HepG2 (cell line): ENCODE data around the gene ATF6. TPM values are rescaled to one million over a fixed set of nuclear protein-coding genes. Genes with fewer than 3 reads are reported as not detected.
A peak's percentile ranks its signal among the peaks of the same experiment; 100 is the strongest.

Experiments used
- ATAC-seq: fragments of 200-7000 bp; cut with Tn5 transposase; 3 replicates; pipeline ENCODE4 v1.9.1; 2020; ENCODE audit warnings: mild to moderate bottlenecking, moderate library complexity
- BruUV-seq: library from RNA; stranded (reverse); fragments of 400-500 nt; replicated peaks from 2 replicates; lab custom pipeline; 2021; lab: Mats Ljungman, UMichigan
- CTCF ChIA-PET: fragments of 300-600 bp; formaldehyde crosslinking; extraction: SDS; loops from one replicate; lab custom pipeline; 2021; ENCODE audit warnings: low total read pairs, inconsistent platforms, low intra/inter-chr PET ratio; lab: Yijun Ruan, JAX
- POLR2A ChIA-PET: fragments of 350-600 bp; sonication (Branson Sonifier 250); formaldehyde crosslinking; loops from one replicate; lab custom pipeline; 2020; ENCODE audit warnings: antibody characterized with exemption, inconsistent platforms; lab: Yijun Ruan, JAX
- DNase-seq: peaks from one replicate; pipeline ENCODE4 v3.0.0-alpha.2; 2015; ENCODE audit warnings: low spot score
- FAIRE-seq: peaks from 3 replicates; lab custom pipeline; 2011; peaks lifted over from hg19 to GRCh38; lab: Jason Lieb, UNC
- H2AFZ ChIP-seq: one replicate; pipeline ENCODE4 v1.6.1; 2011; ENCODE audit warnings: low read length, inconsistent platforms
- H3K27ac ChIP-seq: fragments of 300-600 bp; 3 replicates; pipeline ENCODE4 v1.8.0; 2011; ENCODE audit warnings: mixed run types, mild to moderate bottlenecking, mixed read lengths, low read length, inconsistent platforms; ENCODE audit not compliant: insufficient read depth; ENCODE audit errors: extremely low read length
- H3K27me3 ChIP-seq, 2 experiments: fragments of 200-600 bp in 1 of 2; 2 replicates in 1 of 2; 3 replicates in 1 of 2; pipeline versions ENCODE4 v1.6.0 to v1.8.0; 2011; ENCODE audit warnings: low read length in 2 of 2, mild to moderate bottlenecking in 2 of 2, moderate library complexity in 2 of 2, inconsistent platforms in 1 of 2; ENCODE audit not compliant: insufficient read depth in 2 of 2, control insufficient read depth in 1 of 2
- H3K36me3 ChIP-seq, 2 experiments: fragments of 200-600 bp in 1 of 2; replicated peaks in 1 of 2; 2 replicates in 1 of 2; 3 replicates in 1 of 2; pipeline versions ENCODE4 v1.5.1 to v1.8.0; 2011; ENCODE audit warnings: low read length in 2 of 2, inconsistent platforms in 1 of 2; ENCODE audit not compliant: insufficient read depth in 2 of 2, control insufficient read depth in 1 of 2
- H3K4me1 ChIP-seq: 2 replicates; pipeline ENCODE4 v1.5.1; 2012; ENCODE audit warnings: low read length, inconsistent platforms; ENCODE audit not compliant: insufficient read depth
- H3K4me2 ChIP-seq: 2 replicates; pipeline ENCODE4 v1.6.0; 2011; ENCODE audit warnings: low read depth, low read length, inconsistent platforms
- H3K4me3 ChIP-seq, 3 experiments: fragments of 200-600 bp in 1 of 3; sonication (generic), shearing (Covaris generic) in 1 of 3; replicated peaks in 1 of 3; 2 replicates each; pipeline ENCODE4 v1.5.1; 2011 to 2016; ENCODE audit warnings: low read length in 3 of 3, inconsistent platforms in 2 of 3, low read depth in 2 of 3, mild to moderate bottlenecking in 2 of 3, control low read depth in 1 of 3, mixed read lengths in 1 of 3; ENCODE audit not compliant: insufficient read depth in 1 of 3
- H3K79me2 ChIP-seq: one replicate; pipeline ENCODE4 v1.6.1; 2011; ENCODE audit warnings: low read length, inconsistent platforms; ENCODE audit not compliant: insufficient read depth
- H3K9ac ChIP-seq: 2 replicates; pipeline ENCODE4 v1.6.0; 2011; ENCODE audit warnings: mild to moderate bottlenecking, low read depth, low read length, inconsistent platforms; ENCODE audit not compliant: insufficient read depth
- H3K9me3 ChIP-seq: 2 replicates; pipeline ENCODE4 v1.5.1; 2012; ENCODE audit warnings: mild to moderate bottlenecking, low read length
- H4K20me1 ChIP-seq: 2 replicates; pipeline ENCODE4 v1.6.0; 2011; ENCODE audit warnings: inconsistent platforms, mild to moderate bottlenecking, low read length, moderate library complexity; ENCODE audit not compliant: insufficient read depth
- ARNT ChIP-seq: fragments of 450-650 bp; IDR thresholded peaks from 2 replicates; pipeline ENCODE4 v1.6.1; 2017
- FOXJ3 ChIP-seq: sonication (generic); formaldehyde crosslinking; IDR thresholded peaks from 2 replicates; pipeline ENCODE4 v1.4.0; 2020; ENCODE audit warnings: missing genetic modification reagents, mild to moderate bottlenecking, borderline replicate concordance
- HOXD1 ChIP-seq: sonication (generic); formaldehyde crosslinking; IDR thresholded peaks from 2 replicates; pipeline ENCODE4 v1.5.0; 2020; ENCODE audit warnings: missing genetic modification reagents
- MAFK ChIP-seq, 2 experiments: IDR thresholded peaks in 1 of 2; conservative IDR thresholded peaks in 1 of 2; 2 replicates each; pipeline ENCODE4 v1.6.1; 2011; ENCODE audit warnings: improper control_type of control experiment in 2 of 2, low read length in 2 of 2
- SRSF1 ChIP-seq: fragments of 200-400 bp; formaldehyde crosslinking; optimal IDR thresholded peaks from 2 replicates; pipeline ENCODE3; 2017; ENCODE audit warnings: mild to moderate bottlenecking, low read depth, low read length, moderate library complexity
- ZNF33B ChIP-seq: sonication (generic); formaldehyde crosslinking; IDR thresholded peaks from 2 replicates; pipeline ENCODE4 v1.5.1; 2020; ENCODE audit warnings: mild to moderate bottlenecking, missing genetic modification reagents
- ZNF564 ChIP-seq: sonication (generic); formaldehyde crosslinking; IDR thresholded peaks from 2 replicates; pipeline ENCODE4 v1.8.1; 2023; ENCODE audit warnings: mild to moderate bottlenecking, missing genetic modification reagents
- WGBS: methylation state at CpG from one replicate; pipeline ENCODE4 v1.1.6; 2017; ENCODE audit warnings: low lambda C conversion rate; 5-methylcytosine and 5-hydroxymethylcytosine counted together
- in situ Hi-C: cut with HindIII; loops from 2 replicates; pipeline ENCODE4 v1.10.0; 2017; ENCODE audit warnings: low pct_unique_long_range_greater_than_20kb; ENCODE audit not compliant: extremely low pct_ligation_motif_present
- intact Hi-C: fragments of 100-400 bp; cut with micrococcal nuclease; formaldehyde crosslinking; loops from one replicate; pipeline ENCODE4 v1.10.0; 2022; ENCODE audit not compliant: unreplicated experiment
- polyA plus RNA-seq, 8 experiments: library from polyadenylated mRNA; depleted of rRNA in 3 of 8; stranded (reverse) in 7 of 8; unstranded in 1 of 8; fragments of >200 nt; fragmentation: Illumina TruSeq in 4 of 8; extraction: Trizol in 4 of 8; gene quantifications; 2 replicates each; pipeline versions ENCODE4 v1.2.1 to v1.2.3, GENCODE V29; 2011 to 2016; ENCODE audit warnings: low read depth in 4 of 8, missing spikeins in 1 of 8, mixed read lengths in 1 of 8; ENCODE audit not compliant: insufficient read depth in 1 of 8
- total RNA-seq, 5 experiments: library from RNA; depleted of rRNA; stranded (reverse); fragments of >200 nt; fragmentation: Illumina TruSeq; extraction: Trizol; gene quantifications; 2 replicates each; pipeline ENCODE4 v1.2.3, GENCODE V29; 2016; ENCODE audit warnings: low read depth in 1 of 5
- TF ChIP-seq, protein P1 (sequence below): sonication (generic); formaldehyde crosslinking; conservative IDR thresholded peaks from 2 replicates; pipeline ENCODE4 v1.5.0; 2020; ENCODE audit warnings: missing genetic modification reagents
- TF ChIP-seq, protein P2 (sequence below): sonication (generic); formaldehyde crosslinking; IDR thresholded peaks from 2 replicates; pipeline ENCODE4 v1.4.0; 2020; ENCODE audit warnings: missing genetic modification reagents, mild to moderate bottlenecking, borderline replicate concordance

The ATF6 gene
- total and polyA plus RNA-seq, 2 of the 13 experiments (the other 11 are each of a cell fraction or from before 2014, with no cell fraction given), result 13.2 to 14.5 TPM

DNA sequence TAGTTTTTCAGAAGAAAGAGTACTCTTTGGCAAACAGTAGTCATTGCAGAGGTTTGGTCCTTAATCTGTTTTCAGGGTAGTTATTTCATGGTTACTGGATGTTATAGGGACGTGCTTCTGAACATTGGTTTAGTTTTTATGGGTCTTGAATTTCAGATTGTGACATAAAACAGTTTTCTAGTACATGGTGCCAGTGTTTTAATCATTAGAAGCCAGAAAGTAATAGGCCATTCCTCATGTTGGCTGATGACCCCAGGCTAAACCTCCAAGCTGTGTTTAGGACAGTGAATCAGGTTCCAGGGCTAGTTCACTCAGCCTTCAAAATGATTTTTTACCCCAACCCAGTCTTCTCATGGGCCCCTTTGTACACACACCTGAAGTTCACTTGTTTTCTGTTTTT lies 184.3 kb downstream of the ATF6 start (continued):
- TF ChIP-seq, protein P1, sequence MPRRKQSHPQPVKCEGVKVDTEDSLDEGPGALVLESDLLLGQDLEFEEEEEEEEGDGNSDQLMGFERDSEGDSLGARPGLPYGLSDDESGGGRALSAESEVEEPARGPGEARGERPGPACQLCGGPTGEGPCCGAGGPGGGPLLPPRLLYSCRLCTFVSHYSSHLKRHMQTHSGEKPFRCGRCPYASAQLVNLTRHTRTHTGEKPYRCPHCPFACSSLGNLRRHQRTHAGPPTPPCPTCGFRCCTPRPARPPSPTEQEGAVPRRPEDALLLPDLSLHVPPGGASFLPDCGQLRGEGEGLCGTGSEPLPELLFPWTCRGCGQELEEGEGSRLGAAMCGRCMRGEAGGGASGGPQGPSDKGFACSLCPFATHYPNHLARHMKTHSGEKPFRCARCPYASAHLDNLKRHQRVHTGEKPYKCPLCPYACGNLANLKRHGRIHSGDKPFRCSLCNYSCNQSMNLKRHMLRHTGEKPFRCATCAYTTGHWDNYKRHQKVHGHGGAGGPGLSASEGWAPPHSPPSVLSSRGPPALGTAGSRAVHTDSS (CRISPR knock-in tag), result no peak
- TF ChIP-seq SRSF1, result no peak
- TF ChIP-seq HOXD1 (CRISPR knock-in tag), result no peak

DNA sequence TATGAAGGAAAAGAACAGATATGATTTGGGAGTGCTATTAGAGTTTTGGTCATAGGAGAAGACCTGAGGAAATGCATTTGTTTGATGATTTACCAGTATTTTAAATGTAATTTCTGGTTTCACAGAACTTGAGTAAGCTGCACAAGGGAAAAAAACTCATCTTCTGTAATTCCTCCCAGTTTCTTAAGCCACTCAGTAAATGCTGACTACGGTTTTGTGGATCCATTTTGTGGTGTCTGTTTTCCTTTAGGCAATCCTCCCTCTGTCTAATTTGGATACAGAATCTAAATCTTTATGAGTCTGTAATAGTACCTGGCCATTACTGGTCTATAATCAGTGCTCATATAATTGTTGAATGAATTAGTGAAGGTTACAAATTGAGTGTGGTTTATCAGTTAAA lies 185.5 kb downstream of the ATF6 start:
- no peaks in the 10 kb centered on the region for H3K79me2 ChIP-seq
- H3K4me1 ChIP-seq, result no peaks in the 10 kb centered on the region
- intact Hi-C loops (no loop called here), in situ Hi-C loops (no loop called here)
- no TSS peak for BruUV-seq
- FAIRE-seq, result no peak
- H3K9ac ChIP-seq, result no peak overlapping the region
- H2AFZ ChIP-seq, result no peak overlapping the region
- no peak for DNase-seq
- 100% methylated on average over 1 of the region's 1 CpG for WGBS
- CTCF ChIA-PET, result no interaction called here
- no peak overlapping the region for H3K4me3 ChIP-seq
- H3K27me3 ChIP-seq, result no peaks in the 10 kb centered on the region
- H3K4me2 ChIP-seq, result no peak overlapping the region
- no peaks in the 10 kb centered on the region for H3K9me3 ChIP-seq
- H3K27ac ChIP-seq, result no peak overlapping the region
- no peaks in the 10 kb centered on the region; a peak in 1 of 5 replicates for H3K36me3 ChIP-seq
- no peaks in the 10 kb centered on the region for H4K20me1 ChIP-seq
- POLR2A ChIA-PET, result no interaction called here
- no peak for ATAC-seq
- TF ChIP-seq ARNT (no peak), ZNF33B (CRISPR knock-in tag) (no peak), ZNF564 (CRISPR knock-in tag) (no peak), FOXJ3 (CRISPR knock-in tag) (no peak), MAFK (conservative IDR thresholded peaks at IDR 0.05 in 1 of 2, IDR thresholded peaks at IDR 0.05 in 1 of 2; ENCODE audit: low read length in 2 of 2) (peak; percentile 48 to 67; a peak in 2 of 4 replicates)
- TF ChIP-seq, protein P2, sequence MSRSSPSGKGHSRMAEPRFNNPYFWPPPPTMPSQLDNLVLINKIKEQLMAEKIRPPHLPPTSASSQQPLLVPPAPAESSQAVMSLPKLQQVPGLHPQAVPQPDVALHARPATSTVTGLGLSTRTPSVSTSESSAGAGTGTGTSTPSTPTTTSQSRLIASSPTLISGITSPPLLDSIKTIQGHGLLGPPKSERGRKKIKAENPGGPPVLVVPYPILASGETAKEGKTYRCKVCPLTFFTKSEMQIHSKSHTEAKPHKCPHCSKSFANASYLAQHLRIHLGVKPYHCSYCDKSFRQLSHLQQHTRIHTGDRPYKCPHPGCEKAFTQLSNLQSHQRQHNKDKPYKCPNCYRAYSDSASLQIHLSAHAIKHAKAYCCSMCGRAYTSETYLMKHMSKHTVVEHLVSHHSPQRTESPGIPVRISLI, result no peak
